B cell (primary cell): Measurements from ENCODE around the gene GALK1.

Source experiments
- EZH2 ChIP-seq: IDR thresholded peaks from 2 replicates; pipeline ENCODE4 v1.6.1; 2012; ENCODE audit warnings: borderline replicate concordance, low read depth, mild to moderate bottlenecking, moderate library complexity, low read length; ENCODE audit not compliant: insufficient read depth, poor library complexity, severe bottlenecking
- TF ChIP-seq, protein P1 (sequence below): fragments of 200-600 bp; IDR thresholded peaks from one replicate; pipeline ENCODE4 v1.8.0; 2022; ENCODE audit warnings: antibody characterized with exemption, mild to moderate bottlenecking

DNA sequence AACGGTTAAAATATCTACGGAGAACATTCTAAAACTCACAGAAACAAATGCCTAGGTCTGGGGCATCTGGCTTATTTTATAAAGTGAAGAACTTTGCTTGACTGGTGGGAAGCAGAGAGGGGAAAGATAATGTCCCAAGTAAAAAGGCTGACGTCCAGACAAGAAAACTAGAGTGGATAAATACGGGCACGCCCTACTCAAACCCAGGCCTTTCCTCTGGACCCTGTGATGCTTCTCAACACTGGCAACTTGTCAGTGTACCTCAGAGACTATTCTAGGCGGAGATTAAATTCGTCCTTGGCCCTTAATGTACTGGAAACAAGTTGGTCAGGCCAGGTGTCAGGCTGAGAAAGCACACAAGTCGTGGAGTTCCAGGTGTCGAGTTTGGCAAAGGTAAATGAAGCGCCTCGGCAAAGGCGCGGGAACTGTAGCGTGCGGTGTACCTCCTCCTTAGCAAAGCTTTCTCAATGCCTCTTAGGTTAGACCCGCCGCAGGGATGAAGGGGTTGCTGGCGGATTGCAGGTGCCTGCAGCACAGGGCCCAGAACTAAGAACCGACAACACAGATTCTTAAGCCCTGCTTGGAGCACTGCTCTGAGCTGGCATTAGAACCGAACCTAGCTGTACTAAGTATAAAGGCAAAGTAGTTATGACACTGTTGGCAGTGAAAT is 18.9 kb upstream of the GALK1 start:
- TF ChIP-seq, protein P1, sequence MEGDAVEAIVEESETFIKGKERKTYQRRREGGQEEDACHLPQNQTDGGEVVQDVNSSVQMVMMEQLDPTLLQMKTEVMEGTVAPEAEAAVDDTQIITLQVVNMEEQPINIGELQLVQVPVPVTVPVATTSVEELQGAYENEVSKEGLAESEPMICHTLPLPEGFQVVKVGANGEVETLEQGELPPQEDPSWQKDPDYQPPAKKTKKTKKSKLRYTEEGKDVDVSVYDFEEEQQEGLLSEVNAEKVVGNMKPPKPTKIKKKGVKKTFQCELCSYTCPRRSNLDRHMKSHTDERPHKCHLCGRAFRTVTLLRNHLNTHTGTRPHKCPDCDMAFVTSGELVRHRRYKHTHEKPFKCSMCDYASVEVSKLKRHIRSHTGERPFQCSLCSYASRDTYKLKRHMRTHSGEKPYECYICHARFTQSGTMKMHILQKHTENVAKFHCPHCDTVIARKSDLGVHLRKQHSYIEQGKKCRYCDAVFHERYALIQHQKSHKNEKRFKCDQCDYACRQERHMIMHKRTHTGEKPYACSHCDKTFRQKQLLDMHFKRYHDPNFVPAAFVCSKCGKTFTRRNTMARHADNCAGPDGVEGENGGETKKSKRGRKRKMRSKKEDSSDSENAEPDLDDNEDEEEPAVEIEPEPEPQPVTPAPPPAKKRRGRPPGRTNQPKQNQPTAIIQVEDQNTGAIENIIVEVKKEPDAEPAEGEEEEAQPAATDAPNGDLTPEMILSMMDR: no peak
- TF ChIP-seq EZH2: no peak
